ENCODE results near the gene TMA16.
A peak's percentile ranks its signal among the peaks of the same experiment; 100 is the strongest.

Gene TMA16

GRCh38 chr4:163495900-163496299 is 1.4 kb downstream of the TMA16 start:
- peak overlapping the region; percentile 99 for H3K4me3 ChIP-seq (ENCODE audit: control insufficient read depth, low read depth, low read length)
- TF ChIP-seq CTCF (IDR thresholded peaks at IDR 0.05; ENCODE audit: control insufficient read depth, insufficient read depth, low read depth, low read length, missing control alignments), result no peak
- DNase-seq (ENCODE audit: low read depth), result no peak

GRCh38 chr4:163500586-163500985 is 6.1 kb downstream of the TMA16 start:
- DNase-seq (ENCODE audit: low read depth), result no peak
- TF ChIP-seq CTCF (IDR thresholded peaks at IDR 0.05; ENCODE audit: control insufficient read depth, insufficient read depth, low read depth, low read length, missing control alignments), result no peak
- no peak overlapping the region for H3K4me3 ChIP-seq (ENCODE audit: control insufficient read depth, low read depth, low read length)

GRCh38 chr4:163505374-163505773 is 10.9 kb downstream of the TMA16 start:
- no peak overlapping the region for H3K4me3 ChIP-seq (ENCODE audit: control insufficient read depth, low read depth, low read length)
- TF ChIP-seq CTCF (IDR thresholded peaks at IDR 0.05; ENCODE audit: control insufficient read depth, insufficient read depth, low read depth, low read length, missing control alignments), result no peak
- no peak for DNase-seq (ENCODE audit: low read depth)

- DNase-seq (ENCODE audit: low read depth), result no peak
- no peak for TF ChIP-seq CTCF (IDR thresholded peaks at IDR 0.05; ENCODE audit: control insufficient read depth, insufficient read depth, low read depth, low read length, missing control alignments)
- no peak overlapping the region for H3K4me3 ChIP-seq (ENCODE audit: control insufficient read depth, low read depth, low read length)
Observed at GRCh38 chr4:163515198-163515597, 20.7 kb downstream of the TMA16 start.

- no peak overlapping the region for H3K4me3 ChIP-seq (ENCODE audit: control insufficient read depth, low read depth, low read length)
- DNase-seq (ENCODE audit: low read depth), result no peak
- no peak for TF ChIP-seq CTCF (IDR thresholded peaks at IDR 0.05; ENCODE audit: control insufficient read depth, insufficient read depth, low read depth, low read length, missing control alignments)
Observed at GRCh38 chr4:163523791-163524365, 29.4 kb downstream of the TMA16 start.

- TF ChIP-seq CTCF (IDR thresholded peaks at IDR 0.05; ENCODE audit: control insufficient read depth, insufficient read depth, low read depth, low read length, missing control alignments), result no peak
- no peak for DNase-seq (ENCODE audit: low read depth)
- H3K4me3 ChIP-seq (ENCODE audit: control insufficient read depth, low read depth, low read length), result no peak overlapping the region
Observed at GRCh38 chr4:163525982-163526381, 31.5 kb downstream of the TMA16 start.

- no peak overlapping the region for H3K4me3 ChIP-seq (ENCODE audit: control insufficient read depth, low read depth, low read length)
- no peak for TF ChIP-seq CTCF (IDR thresholded peaks at IDR 0.05; ENCODE audit: control insufficient read depth, insufficient read depth, low read depth, low read length, missing control alignments)
- no peak for DNase-seq (ENCODE audit: low read depth)
Observed at GRCh38 chr4:163527172-163527571, 32.7 kb downstream of the TMA16 start.
